Transverse colon (tissue), 4 donors: ENCODE measurements around the gene YDJC. TPM values are rescaled to one million over a fixed set of nuclear protein-coding genes. Genes with fewer than 3 reads are reported as not detected.
"Not testable (repeated sequence)": the region's sequence is repeated elsewhere in the genome, so short reads cannot be mapped to it uniquely, and the experiment has no call there.

Experiments used
- DNase-seq: peaks from one replicate; pipeline ENCODE4 v3.0.0-alpha.2; 2019
- H3K27ac ChIP-seq, 4 donors: fragments of 200-600 bp; sonication (generic); 2 replicates each; pipeline ENCODE4 v1.5.1; 2016 to 2018; ENCODE audit warnings: inconsistent platforms in 4 of 4
- H3K27me3 ChIP-seq: fragments of 200-600 bp; sonication (generic); 2 replicates; pipeline ENCODE4 v1.5.1; 2017; ENCODE audit warnings: inconsistent platforms
- H3K36me3 ChIP-seq, 4 donors: fragments of 200-600 bp; sonication (generic); 2 replicates each; pipeline ENCODE4 v1.5.1; 2017 to 2019; ENCODE audit warnings: inconsistent platforms in 4 of 4
- H3K4me1 ChIP-seq, 4 donors: fragments of 200-600 bp; sonication (generic); 2 replicates each; pipeline ENCODE4 v1.5.1; 2017 to 2020; ENCODE audit warnings: inconsistent platforms in 4 of 4
- H3K4me3 ChIP-seq, 4 donors: fragments of 200-600 bp; sonication (generic); 1 replicate in 1 of 4; 2 replicates in 3 of 4; pipeline versions ENCODE4 v1.5.1 to v1.6.1; 2017 to 2019; ENCODE audit warnings: inconsistent platforms in 4 of 4
- H3K9me3 ChIP-seq, 2 donors: fragments of 200-600 bp; sonication (generic); 2 replicates each; pipeline ENCODE4 v1.5.1; 2017 to 2019; ENCODE audit warnings: inconsistent platforms in 2 of 2
- CTCF ChIP-seq, 5 experiments: fragments of 200-600 bp in 3 of 5; fragments of 450-650 bp in 2 of 5; sonication (generic) in 3 of 5; IDR thresholded peaks; 1 replicate in 2 of 5; 2 replicates in 3 of 5; pipeline ENCODE4 v1.5.1; 2016 to 2017; ENCODE audit warnings: antibody characterized with exemption in 5 of 5, inconsistent platforms in 3 of 5, mild to moderate bottlenecking in 2 of 5, moderate library complexity in 1 of 5
- EP300 ChIP-seq: sonication (generic); formaldehyde crosslinking; IDR thresholded peaks from one replicate; pipeline ENCODE4 v1.6.1; 2017; ENCODE audit warnings: antibody characterized with exemption, low read depth
- POLR2A ChIP-seq: fragments of 450-650 bp; IDR thresholded peaks from one replicate; pipeline ENCODE4 v1.6.1; 2016; ENCODE audit warnings: antibody characterized with exemption, mild to moderate bottlenecking, moderate library complexity
- POLR2AphosphoS5 ChIP-seq, 3 donors: sonication (generic); formaldehyde crosslinking; IDR thresholded peaks; one replicate each; pipeline ENCODE4 v1.6.1; 2016; ENCODE audit warnings: antibody characterized with exemption in 3 of 3
- WGBS, 2 donors: methylation state at CpG; one replicate each; pipeline ENCODE4 v1.1.5; 2018; ENCODE audit warnings: low coverage in 1 of 2; 5-methylcytosine and 5-hydroxymethylcytosine counted together
- in situ Hi-C, 4 donors: fragments of 200-750 bp; cut with MboI; loops; one replicate each; pipeline versions ENCODE4 v1.15.0 to v1.15.1; 2017; ENCODE audit warnings: low sequenced_read_pairs in 3 of 4, low pct_ligation_motif_present in 1 of 4, low pct_unique_long_range_greater_than_20kb in 1 of 4
- intact Hi-C: fragments of 100-400 bp; cut with DNase I; formaldehyde crosslinking; loops from one replicate; pipeline ENCODE4 v1.15.1; 2023; ENCODE audit warnings: low total_unique reads
- total RNA-seq, 4 donors: library from RNA; depleted of rRNA; stranded (reverse); fragments of >200 nt; gene quantifications; one replicate each; pipeline ENCODE4 v1.1.0, GENCODE V29; 2016

Gene YDJC
- 100 to 1,000 TPM in 1 of 4 donors, 10 to 100 TPM in 3; 43.3 to 112 (median 69.5) TPM for total RNA-seq

- peaks cover 6 to 22% (median 15%) of the 10 kb centered on the region in 4 donors for H3K4me1 ChIP-seq
- in situ Hi-C loops, result no loop called here
- H3K4me3 ChIP-seq, result peak within 1 kb of the TSS; percentile 52 to 94 (median 83)
- H3K27ac ChIP-seq, result peak within 1 kb of the TSS; percentile 84 to 89 (median 88)
- WGBS, 2 donors, result 1% methylated on average over 29 of the region's 93 CpGs; no CpG with 5 or more reads in 1 of the 2 donors
- intact Hi-C loops, result no loop called here
- TF ChIP-seq POLR2AphosphoS5 (IDR thresholded peaks at IDR 0.05) (peak; percentile 15 to 91 (median 79)), CTCF (IDR thresholded peaks at IDR 0.05) (peak; percentile 21 to 95 (median 49)), EP300 (no peak), POLR2A (peak; percentile 77)
- H3K36me3 ChIP-seq, result no peaks in the 10 kb centered on the region
- DNase-seq, result peak; percentile 97
- H3K9me3 ChIP-seq, result no peaks in the 10 kb centered on the region
- H3K27me3 ChIP-seq, result no peaks in the 10 kb centered on the region
Measured at GRCh38 chr22:21629255-21630149, at the start of gene YDJC. YDJC (minus strand) TSS chr22:21630022; CDS start chr22:21630014, 8 bp downstream.

- intact Hi-C loops, result no loop called here
- 84 to 100% methylated on average over 1 to 4 of the region's 4 CpGs for WGBS, 2 donors
- Histone ChIP-seq H3K9me3 (no peaks in the 10 kb centered on the region), H3K27ac (no peak overlapping the region), H3K36me3 (peaks cover 0 to 21% (median 8%) of the 10 kb centered on the region in 4 donors), H3K27me3 (no peaks in the 10 kb centered on the region), H3K4me1 (no peaks in the 10 kb centered on the region), H3K4me3 (no peak overlapping the region)
- in situ Hi-C loops, result no loop called here
- DNase-seq, result no peak
- TF ChIP-seq EP300 (no peak), POLR2A (no peak), POLR2AphosphoS5 (IDR thresholded peaks at IDR 0.05) (no peak), CTCF (IDR thresholded peaks at IDR 0.05) (no peak)
Measured at GRCh38 chr22:21679383-21679782, 49.6 kb upstream of the YDJC start.

GRCh38 chr22:21678842-21679241 lies 49.0 kb upstream of the YDJC start:
- peaks cover 0 to 26% (median 10%) of the 10 kb centered on the region in 4 donors for H3K36me3 ChIP-seq
- 98% methylated on average over 12 of the region's 12 CpGs; no CpG with 5 or more reads in 1 of the 2 donors for WGBS, 2 donors
- DNase-seq, intact Hi-C loops, H3K4me3 ChIP-seq, H3K9me3 ChIP-seq, in situ Hi-C loops, H3K27me3 ChIP-seq, H3K27ac ChIP-seq, H3K4me1 ChIP-seq: not testable (repeated sequence)

- H3K27ac ChIP-seq, result no peak overlapping the region
- intact Hi-C loops (no loop called here), in situ Hi-C loops (no loop called here)
- no peaks in the 10 kb centered on the region for H3K4me1 ChIP-seq
- 92% methylated on average over 15 of the region's 15 CpGs; no CpG with 5 or more reads in 1 of the 2 donors for WGBS, 2 donors
- H3K36me3 ChIP-seq, result peaks cover 0 to 35% (median 15%) of the 10 kb centered on the region in 4 donors
- H3K27me3 ChIP-seq, result no peaks in the 10 kb centered on the region
- TF ChIP-seq POLR2AphosphoS5 (IDR thresholded peaks at IDR 0.05), result no peak
- no peak for TF ChIP-seq POLR2A
- no peak for TF ChIP-seq CTCF (IDR thresholded peaks at IDR 0.05)
- TF ChIP-seq EP300, result no peak
- H3K9me3 ChIP-seq, result no peaks in the 10 kb centered on the region
- H3K4me3 ChIP-seq, result no peak overlapping the region
- no peak for DNase-seq
Measured at GRCh38 chr22:21677606-21678443, 48.0 kb upstream of the YDJC start.
